Midbrain (tissue), 1 donor: ENCODE data around the gene FLT4.
"Not testable (repeated sequence)": the region's sequence is repeated elsewhere in the genome, so short reads cannot be mapped to it uniquely, and the experiment has no call there.

Experiments
- DNase-seq: peaks from one replicate; lab custom pipeline; 2025; lab: John Stamatoyannopoulos, UW

FLT4 gene

GRCh38 chr5:180670157-180670556 is 20.8 kb upstream of the FLT4 start:
- no peak for DNase-seq

GRCh38 chr5:180669661-180670060 is 20.3 kb upstream of the FLT4 start:
- no peak for DNase-seq

DNA sequence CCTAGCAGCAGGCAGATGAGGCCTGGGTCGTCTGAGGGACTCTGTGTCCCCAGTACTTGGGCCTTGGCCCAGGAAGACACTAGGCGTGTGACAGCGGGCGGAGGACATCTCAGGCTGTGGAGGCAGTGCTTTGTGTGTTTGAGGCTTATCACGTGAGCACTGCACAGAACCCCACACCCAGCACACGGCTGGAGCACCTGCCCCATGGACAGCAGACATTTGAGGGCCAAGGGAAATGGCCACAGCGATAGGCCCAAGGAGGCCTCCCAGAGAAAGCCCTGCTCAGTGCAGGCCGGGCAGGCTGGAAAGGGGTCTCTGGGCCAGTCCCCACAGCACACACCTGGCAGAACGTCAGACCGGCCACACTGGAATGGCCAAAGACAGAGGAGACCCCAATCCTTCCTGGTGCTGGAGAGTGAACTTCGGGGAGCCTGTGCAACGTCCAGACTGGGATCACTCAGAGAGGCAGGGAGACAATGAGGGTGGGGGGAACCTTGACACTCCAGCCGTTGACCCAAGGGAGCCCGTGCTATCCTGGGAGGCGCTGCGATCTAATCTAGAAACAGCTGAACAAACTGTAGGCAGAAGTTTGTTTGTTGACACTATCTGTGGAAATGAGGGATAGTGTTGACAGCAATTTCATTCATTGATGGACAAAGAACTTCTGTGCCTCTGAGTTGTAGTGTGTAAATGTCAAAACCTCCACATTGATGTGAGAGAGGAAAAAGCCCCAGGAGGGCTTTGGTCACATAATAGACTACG is 19.6 kb upstream of the FLT4 start:
- DNase-seq, result no peak

DNA sequence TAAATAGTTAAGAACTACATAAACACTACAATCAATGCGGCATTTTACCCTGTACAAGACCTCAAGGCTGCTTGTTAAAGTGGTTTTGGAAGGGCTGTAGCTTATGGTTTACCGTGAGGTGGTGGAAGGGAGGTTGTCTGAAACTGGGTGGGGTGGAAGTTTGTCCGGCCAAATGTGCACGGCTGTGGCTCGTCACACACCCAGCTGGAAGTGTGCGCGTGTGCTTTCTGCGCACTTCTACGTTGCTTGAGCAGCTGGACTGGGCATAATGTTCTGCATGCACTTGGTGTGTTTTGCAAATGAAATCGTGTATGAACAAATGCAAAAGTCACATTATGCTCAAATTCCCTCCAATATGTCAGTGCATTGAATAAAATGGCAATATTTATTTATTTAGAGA is 17.4 kb upstream of the FLT4 start:
- DNase-seq, result no peak

- no peak for DNase-seq
Measured at GRCh38 chr5:180665682-180666404, 16.4 kb upstream of the FLT4 start.

DNA sequence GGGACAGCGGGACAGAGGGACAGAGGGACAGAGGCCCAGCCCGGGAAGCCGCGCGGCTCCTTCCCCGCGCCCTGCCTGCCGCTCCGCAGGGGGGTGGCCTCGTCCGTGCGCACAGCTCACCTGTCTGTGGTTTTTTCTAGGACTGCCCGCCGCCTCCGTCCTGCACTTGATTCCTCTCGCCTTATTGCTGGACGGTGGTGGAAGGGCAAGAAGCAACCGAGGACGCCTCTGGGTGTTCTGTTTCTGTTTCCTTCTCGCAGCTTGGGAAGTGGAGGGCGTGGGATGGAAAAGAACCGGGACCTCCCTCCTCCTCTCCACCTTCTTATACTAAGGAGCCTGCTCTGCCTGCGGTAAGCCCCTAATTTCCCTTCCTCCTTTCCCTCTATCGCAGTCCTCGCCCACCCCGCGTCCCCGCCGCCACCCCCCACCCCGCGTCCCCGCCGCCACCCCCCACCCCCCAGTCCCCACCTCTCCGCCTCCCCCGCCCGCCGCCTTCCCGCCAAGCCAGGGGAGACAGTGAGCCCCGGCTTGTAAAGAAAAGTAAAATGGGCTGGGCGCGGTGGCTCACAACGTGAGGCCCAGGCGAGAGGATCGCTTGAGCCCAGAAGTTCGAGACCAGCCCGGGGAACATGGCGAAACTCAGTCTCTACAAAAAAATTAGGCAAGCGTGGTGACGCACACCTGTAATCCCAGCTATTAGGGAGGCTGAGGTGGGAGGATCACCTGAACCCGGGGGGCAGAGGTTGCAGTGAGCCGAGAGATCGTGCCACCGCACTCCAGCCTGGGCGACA is 9.6 kb upstream of the FLT4 start:
- DNase-seq, result no peak

- not testable (repeated sequence) for DNase-seq
Measured at GRCh38 chr5:180655243-180655642, 5.8 kb upstream of the FLT4 start.

- no peak for DNase-seq
Measured at GRCh38 chr5:180652771-180653170, 3.4 kb upstream of the FLT4 start.

- no peak for DNase-seq
Measured at GRCh38 chr5:180652346-180652745, 2.9 kb upstream of the FLT4 start.

- DNase-seq, result no peak
Measured at GRCh38 chr5:180648658-180649296, 623 bp downstream of the FLT4 start.

- DNase-seq, result no peak
Measured at GRCh38 chr5:180647941-180648500, 1.4 kb downstream of the FLT4 start.

DNA sequence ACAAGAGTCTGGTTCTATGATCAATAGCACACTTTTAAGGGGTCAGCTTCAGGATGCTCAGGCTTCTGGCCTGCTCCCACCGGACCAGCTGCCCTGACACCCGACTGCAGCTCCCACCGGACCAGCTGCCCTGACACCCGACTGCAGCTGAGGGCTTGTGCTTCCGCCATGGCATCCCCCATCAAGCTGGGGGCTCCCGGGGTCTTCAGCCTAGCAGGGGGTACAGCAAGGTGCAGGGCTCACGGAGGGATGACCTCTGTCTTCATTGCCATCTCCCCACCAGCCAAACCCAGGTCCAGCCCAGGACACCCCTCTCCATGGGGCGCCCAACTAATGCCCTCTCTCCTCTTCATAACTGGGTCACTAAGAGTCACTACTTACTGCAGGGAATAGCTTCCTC is 1.9 kb downstream of the FLT4 start:
- DNase-seq, result no peak

DNA sequence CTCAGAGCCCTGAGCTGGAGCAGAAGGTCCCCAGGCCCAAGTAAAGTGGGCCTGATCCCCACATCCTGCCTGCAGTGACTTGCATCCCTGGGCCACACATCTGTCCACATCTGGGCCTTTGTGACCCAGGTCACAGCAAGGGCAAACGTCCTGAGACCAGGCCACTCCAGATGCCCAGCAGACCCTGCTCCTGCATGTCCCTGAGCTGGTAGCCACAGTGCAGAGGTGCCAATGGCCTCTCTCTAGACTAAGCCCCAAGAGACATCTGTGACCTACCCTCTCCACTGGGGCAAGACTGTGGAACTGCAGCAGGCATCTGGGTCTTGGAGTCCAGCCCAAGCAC is 2.5 kb downstream of the FLT4 start:
- DNase-seq, result no peak

GRCh38 chr5:180646289-180646962 is 3.0 kb downstream of the FLT4 start:
- DNase-seq, result no peak

DNA sequence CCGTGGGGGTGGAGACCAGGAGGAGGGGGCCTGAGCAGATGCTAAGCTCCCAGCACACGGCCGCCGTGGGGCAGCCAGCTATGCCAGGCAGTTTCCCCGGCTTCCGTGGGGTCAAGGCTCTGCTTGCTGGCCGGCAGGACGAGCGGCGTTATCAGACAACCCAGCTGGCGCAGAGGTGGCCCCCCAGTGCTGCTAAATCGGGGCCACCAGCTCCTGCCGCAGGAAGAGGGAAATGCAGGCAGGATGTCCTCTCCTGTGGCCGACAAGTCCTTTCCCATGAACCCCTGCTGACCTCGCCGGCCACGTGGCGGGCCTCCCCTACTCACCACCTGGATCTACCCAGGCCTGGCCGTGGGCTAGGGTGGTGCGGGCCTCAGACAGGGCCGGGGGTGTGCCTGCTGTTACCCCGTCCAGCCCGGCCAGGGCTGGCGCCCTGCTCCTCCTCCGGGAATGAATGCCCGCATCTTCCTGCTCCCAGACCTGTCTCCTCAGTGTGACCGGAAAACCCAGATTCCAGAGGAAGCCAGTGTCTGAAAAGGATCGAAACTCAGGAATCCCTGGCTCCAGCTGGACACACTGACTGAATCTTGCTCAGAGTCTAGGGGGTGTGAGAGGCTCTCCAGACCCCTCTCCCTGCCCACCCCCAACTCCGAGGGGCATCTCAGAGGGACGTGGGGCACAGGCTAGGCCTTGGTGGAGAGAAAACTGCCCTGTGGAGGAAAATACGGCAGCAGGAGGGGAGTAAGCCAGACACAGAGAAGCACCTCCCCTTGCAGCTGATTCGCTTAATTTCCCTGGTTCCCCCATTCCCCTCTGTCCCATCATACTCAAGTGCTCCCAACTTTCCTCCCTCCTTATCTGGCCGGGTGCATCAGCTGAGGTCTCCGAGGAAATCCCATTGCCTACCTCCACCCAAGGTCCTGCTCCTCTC is 3.9 kb downstream of the FLT4 start:
- no peak for DNase-seq

GRCh38 chr5:180644825-180645273 is 4.6 kb downstream of the FLT4 start:
- no peak for DNase-seq

- DNase-seq, result no peak
Measured at GRCh38 chr5:180644129-180644824, 5.1 kb downstream of the FLT4 start.

- no peak for DNase-seq
Measured at GRCh38 chr5:180643191-180643851, 6.1 kb downstream of the FLT4 start.

- DNase-seq, result no peak
Measured at GRCh38 chr5:180642779-180643178, 6.6 kb downstream of the FLT4 start.
